SK-N-SH (cell line): ENCODE measurements around the gene ARAP1. TPM values are rescaled to one million over a fixed set of nuclear protein-coding genes. Genes with fewer than 3 reads are reported as not detected.

ENCODE experiments used
- CTCF ChIA-PET: fragments of 300-600, 350-600 bp; formaldehyde crosslinking; extraction: SDS; loops from one replicate; lab custom pipeline; 2021; lab: Yijun Ruan, JAX
- POLR2A ChIA-PET: fragments of 350-600 bp; sonication (Branson Sonifier 250); formaldehyde crosslinking; extraction: SDS; loops from one replicate; lab custom pipeline; 2020; ENCODE audit warnings: antibody characterized with exemption, inconsistent platforms; lab: Yijun Ruan, JAX
- DNase-seq: peaks from one replicate; pipeline ENCODE4 v3.0.0; 2012
- H2AFZ ChIP-seq: fragments of 200-600 bp; sonication (generic); 2 replicates; pipeline ENCODE4 v1.8.1; 2016; ENCODE audit warnings: antibody characterized with exemption, mild to moderate bottlenecking, low read depth
- H3F3A ChIP-seq: fragments of 200-600 bp; sonication (generic); replicated peaks from 2 replicates; pipeline ENCODE3; 2016; ENCODE audit warnings: antibody characterized with exemption, mild to moderate bottlenecking; ENCODE audit not compliant: insufficient read depth
- H3K27ac ChIP-seq, 2 experiments: fragments of 200-500 bp in 1 of 2; fragments of 200-600 bp in 1 of 2; sonication (Bioruptor generic) in 1 of 2; sonication (generic), shearing (Covaris generic) in 1 of 2; 2 replicates each; pipeline versions ENCODE4 v1.5.1 to v1.6.1; 2014 to 2016; ENCODE audit warnings: low read depth in 2 of 2, inconsistent platforms in 1 of 2, low read length in 1 of 2, mild to moderate bottlenecking in 1 of 2, mixed read lengths in 1 of 2
- H3K27me3 ChIP-seq: fragments of 200-600 bp; sonication (generic), shearing (Covaris generic); 2 replicates; pipeline ENCODE4 v1.6.1; 2016; ENCODE audit warnings: mixed run types; ENCODE audit not compliant: insufficient read depth
- H3K36me3 ChIP-seq, 2 experiments: fragments of 200-500 bp in 1 of 2; fragments of 200-600 bp in 1 of 2; sonication (Bioruptor generic) in 1 of 2; sonication (generic) in 1 of 2; replicated peaks in 1 of 2; 2 replicates each; pipeline versions ENCODE3 to v1.5.1; 2014 to 2016; ENCODE audit warnings: low read length in 1 of 2, mild to moderate bottlenecking in 1 of 2; ENCODE audit not compliant: insufficient read depth in 2 of 2, control insufficient read depth in 1 of 2
- H3K4me1 ChIP-seq, 2 experiments: fragments of 200-500 bp in 1 of 2; fragments of 200-600 bp in 1 of 2; sonication (Bioruptor generic) in 1 of 2; sonication (generic), shearing (Covaris generic) in 1 of 2; 2 replicates each; pipeline versions ENCODE4 v1.5.1 to v1.6.1; 2014 to 2016; ENCODE audit warnings: low read depth in 1 of 2, low read length in 1 of 2, mixed run types in 1 of 2; ENCODE audit not compliant: insufficient read depth in 2 of 2, control insufficient read depth in 1 of 2
- H3K4me2 ChIP-seq: fragments of 200-600 bp; sonication (generic), shearing (Covaris generic); 2 replicates; pipeline ENCODE4 v1.6.1; 2017; ENCODE audit warnings: mixed run types
- H3K4me3 ChIP-seq, 2 experiments: fragments of 200-500 bp in 1 of 2; fragments of 200-600 bp in 1 of 2; sonication (Bioruptor generic) in 1 of 2; sonication (generic), shearing (Covaris generic) in 1 of 2; 2 replicates each; pipeline versions ENCODE4 v1.5.1 to v1.8.1; 2014 to 2016; ENCODE audit warnings: low read depth in 2 of 2, inconsistent platforms in 1 of 2, low read length in 1 of 2, mild to moderate bottlenecking in 1 of 2, mixed read lengths in 1 of 2, moderate library complexity in 1 of 2
- H3K79me2 ChIP-seq: fragments of 200-600 bp; sonication (generic); 2 replicates; pipeline ENCODE4 v1.8.1; 2017; ENCODE audit warnings: mild to moderate bottlenecking; ENCODE audit not compliant: insufficient read depth
- H3K9ac ChIP-seq: fragments of 200-600 bp; sonication (generic); 2 replicates; pipeline ENCODE4 v1.6.1; 2017; ENCODE audit warnings: mixed run types
- H3K9me2 ChIP-seq: fragments of 200-600 bp; sonication (generic); 2 replicates; pipeline ENCODE4 v1.6.1; 2017; ENCODE audit warnings: mixed run types
- H3K9me3 ChIP-seq: fragments of 200-600 bp; sonication (generic); 2 replicates; pipeline ENCODE4 v1.6.1; 2017; ENCODE audit warnings: mixed run types, mild to moderate bottlenecking, moderate library complexity
- H4K20me1 ChIP-seq: fragments of 200-600 bp; sonication (generic); 2 replicates; pipeline ENCODE4 v1.6.1; 2017; ENCODE audit warnings: mild to moderate bottlenecking, mixed run types; ENCODE audit not compliant: insufficient read depth
- CHD2 ChIP-seq: fragments of 150-350 bp; IDR thresholded peaks from 2 replicates; pipeline ENCODE4 v1.6.1; 2018; ENCODE audit warnings: low read length; ENCODE audit not compliant: partially characterized antibody
- ELF1 ChIP-seq: IDR thresholded peaks from 2 replicates; pipeline ENCODE4 v1.4.0; 2012
- GATA2 ChIP-seq: sonication (generic); formaldehyde crosslinking; IDR thresholded peaks from 2 replicates; pipeline ENCODE4 v1.5.0; 2020; ENCODE audit warnings: mild to moderate bottlenecking, missing genetic modification reagents
- JUND ChIP-seq: IDR thresholded peaks from 2 replicates; pipeline ENCODE4 v1.4.0; 2012
- MEF2A ChIP-seq: IDR thresholded peaks from 2 replicates; pipeline ENCODE4 v1.4.0; 2012; ENCODE audit warnings: low read depth, borderline replicate concordance
- NRF1 ChIP-seq: IDR thresholded peaks from 2 replicates; pipeline ENCODE4 v1.6.1; 2012; ENCODE audit warnings: low read depth, mild to moderate bottlenecking, low read length
- RAD21 ChIP-seq: IDR thresholded peaks from 2 replicates; pipeline ENCODE4 v1.6.1; 2012; ENCODE audit warnings: mild to moderate bottlenecking, low read length
- RFX5 ChIP-seq: IDR thresholded peaks from 2 replicates; pipeline ENCODE4 v1.6.1; 2012; ENCODE audit warnings: mild to moderate bottlenecking, improper control_type of control experiment, low read length
- TAF1 ChIP-seq: IDR thresholded peaks from 2 replicates; pipeline ENCODE4 v1.6.1; 2012; ENCODE audit warnings: low read depth, mild to moderate bottlenecking, low read length, moderate library complexity, borderline replicate concordance
- WGBS: methylation state at CpG from one replicate; pipeline ENCODE4 v1.1.6; 2017; ENCODE audit warnings: low lambda C conversion rate; 5-methylcytosine and 5-hydroxymethylcytosine counted together
- polyA plus RNA-seq, 3 experiments: library from polyadenylated mRNA; depleted of rRNA; stranded (reverse); fragments of >200 nt; gene quantifications; 2 replicates each; pipeline ENCODE4 v1.2.3, GENCODE V29; 2012
- TF ChIP-seq, protein P1 (sequence below): IDR thresholded peaks from 2 replicates; pipeline ENCODE4; 2012
- TF ChIP-seq, protein P2 (sequence below): fragments of 150-350 bp; IDR thresholded peaks from 2 replicates; pipeline ENCODE4 v1.6.1; 2017; ENCODE audit warnings: antibody characterized with exemption, low read length, low read depth, borderline replicate concordance
- TF ChIP-seq, protein P3 (sequence below): fragments of 200-600 bp; sonication (generic); IDR thresholded peaks from 2 replicates; pipeline ENCODE4 v1.6.1; 2017; ENCODE audit warnings: antibody characterized with exemption, mild to moderate bottlenecking, moderate library complexity

The ARAP1 gene
- polyA plus RNA-seq, 1 of the 3 experiments (the other 2 are of a cell fraction), result 56.6 TPM

DNA sequence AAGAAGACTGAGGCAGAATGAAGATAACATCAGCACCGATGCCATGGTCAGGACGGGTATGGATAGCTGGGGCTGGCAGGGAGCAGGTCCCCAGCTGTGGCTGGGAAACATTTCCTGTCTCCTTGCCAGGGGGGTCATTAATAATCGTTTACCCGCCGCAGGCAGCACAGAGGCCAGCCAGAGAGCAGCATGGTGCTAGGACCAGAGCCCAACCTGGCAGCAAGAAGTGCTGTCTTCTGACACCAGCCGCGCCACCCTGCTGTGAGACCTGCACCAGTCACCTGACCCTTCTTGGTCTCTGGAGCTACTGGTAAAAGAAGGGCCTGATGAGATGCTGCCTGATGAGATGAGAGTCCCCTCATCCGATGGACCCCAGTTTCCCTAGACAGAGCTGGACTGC lies 114.3 kb downstream of the ARAP1 start:
- 60% methylated on average over 7 of the region's 8 CpGs for WGBS
- H3K36me3 ChIP-seq, result no peaks in the 10 kb centered on the region
- no peak overlapping the region; a peak in 1 of 4 replicates for H3K27ac ChIP-seq
- no peak overlapping the region for H2AFZ ChIP-seq
- H3K79me2 ChIP-seq, result no peaks in the 10 kb centered on the region
- TF ChIP-seq NRF1 (no peak), GATA2 (CRISPR knock-in tag) (0 out of 2 replicates have a peak, but pooled peaks have one; percentile 47)
- peak; percentile 68 for DNase-seq
- H3K9ac ChIP-seq, result no peak overlapping the region
- CTCF ChIA-PET, result interaction anchor here (0.6 to 6.6 kb wide), 12 partner anchors 8 to 167 kb away, joined by 3 to 39 read pairs (median 7); no protein-coding TSS in a partner anchor
- H4K20me1 ChIP-seq, result no peaks in the 10 kb centered on the region
- POLR2A ChIA-PET, result interaction anchor here (0.6 to 2.5 kb wide), 3 partner anchors 9 to 533 kb away, joined by 3 to 11 read pairs (median 5); no protein-coding TSS in a partner anchor
- H3K4me1 ChIP-seq, result peaks cover 0 to 59% of the 10 kb centered on the region in 2 experiments; a peak in 1 of 4 replicates
- H3K4me3 ChIP-seq, result no peak overlapping the region
- H3K27me3 ChIP-seq, result peaks cover 30% of the 10 kb centered on the region
- no peaks in the 10 kb centered on the region for H3F3A ChIP-seq
- no peaks in the 10 kb centered on the region for H3K9me3 ChIP-seq
- no peaks in the 10 kb centered on the region for H3K9me2 ChIP-seq
- no peak overlapping the region for H3K4me2 ChIP-seq

DNA sequence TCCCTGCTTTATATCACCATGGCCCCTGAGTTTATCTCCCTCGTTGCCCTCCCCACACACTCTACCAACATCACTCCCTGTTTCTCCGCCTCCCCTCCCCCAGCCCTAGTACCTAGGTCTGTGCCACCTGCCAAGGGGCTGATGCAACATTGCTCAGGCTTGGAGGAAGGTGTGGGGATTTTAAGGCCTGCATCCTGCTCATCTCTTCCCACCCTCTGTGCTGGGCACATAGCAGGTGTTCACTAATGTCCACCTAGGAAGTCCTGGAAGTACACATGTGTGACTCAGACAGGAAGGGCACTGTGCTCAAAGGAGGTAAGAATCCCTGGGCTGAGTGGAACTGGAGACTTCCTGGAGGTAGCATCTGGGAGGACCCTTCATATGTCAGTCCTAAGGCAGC lies 115.0 kb downstream of the ARAP1 start:
- Histone ChIP-seq H4K20me1 (no peaks in the 10 kb centered on the region), H3F3A (no peaks in the 10 kb centered on the region), H2AFZ (no peak overlapping the region), H3K79me2 (no peaks in the 10 kb centered on the region), H3K9me2 (no peaks in the 10 kb centered on the region), H3K9me3 (no peaks in the 10 kb centered on the region), H3K36me3 (no peaks in the 10 kb centered on the region), H3K4me3 (no peak overlapping the region), H3K4me1 (peaks cover 0 to 64% of the 10 kb centered on the region in 2 experiments; a peak in 1 of 4 replicates), H3K27me3 (peaks cover 30% of the 10 kb centered on the region), H3K4me2 (no peak overlapping the region), H3K27ac (no peak overlapping the region), H3K9ac (no peak overlapping the region)
- WGBS, result 64% methylated on average over 2 of the region's 2 CpGs
- ChIA-PET POLR2A (interaction anchor here (1.6 to 2.5 kb wide), 2 partner anchors 8 to 11 kb away, joined by 3 to 11 read pairs; no protein-coding TSS in a partner anchor), CTCF (interaction anchor here (1.1 to 6.6 kb wide), 8 partner anchors 9 to 63 kb away, joined by 3 to 39 read pairs (median 12); no protein-coding TSS in a partner anchor)
- TF ChIP-seq ELF1 (no peak), RAD21 (no peak), RFX5 (no peak), JUND (no peak), MEF2A (no peak), CHD2 (no peak)
- TF ChIP-seq, all 33 proteins: peak for 0
- no peak for DNase-seq

DNA sequence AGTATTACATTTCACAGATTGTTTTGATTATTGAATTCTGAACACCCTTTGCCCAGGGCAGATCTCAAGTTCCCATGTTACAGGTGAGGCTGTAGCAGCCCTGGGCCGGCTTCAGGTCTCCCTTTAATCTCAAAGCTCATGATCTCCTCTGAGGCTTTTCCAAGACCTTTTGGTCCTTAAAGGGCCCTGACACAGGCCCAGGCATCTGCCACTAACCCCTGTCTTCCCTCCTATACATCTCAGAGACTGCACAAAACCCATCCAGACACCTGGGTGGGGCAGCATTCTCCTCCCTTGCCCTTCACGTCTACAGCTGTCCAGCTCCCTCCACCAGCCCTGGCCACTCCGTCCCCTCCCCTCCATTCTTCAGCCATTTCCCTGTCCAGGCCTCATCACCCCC lies 115.8 kb downstream of the ARAP1 start:
- TF ChIP-seq RFX5 (no peak), NRF1 (no peak), TAF1 (no peak), MEF2A (no peak)
- TF ChIP-seq, protein P1, sequence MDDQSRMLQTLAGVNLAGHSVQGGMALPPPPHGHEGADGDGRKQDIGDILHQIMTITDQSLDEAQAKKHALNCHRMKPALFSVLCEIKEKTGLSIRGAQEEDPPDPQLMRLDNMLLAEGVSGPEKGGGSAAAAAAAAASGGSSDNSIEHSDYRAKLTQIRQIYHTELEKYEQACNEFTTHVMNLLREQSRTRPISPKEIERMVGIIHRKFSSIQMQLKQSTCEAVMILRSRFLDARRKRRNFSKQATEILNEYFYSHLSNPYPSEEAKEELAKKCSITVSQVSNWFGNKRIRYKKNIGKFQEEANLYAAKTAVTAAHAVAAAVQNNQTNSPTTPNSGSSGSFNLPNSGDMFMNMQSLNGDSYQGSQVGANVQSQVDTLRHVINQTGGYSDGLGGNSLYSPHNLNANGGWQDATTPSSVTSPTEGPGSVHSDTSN, result no peak
- TF ChIP-seq, protein P2, sequence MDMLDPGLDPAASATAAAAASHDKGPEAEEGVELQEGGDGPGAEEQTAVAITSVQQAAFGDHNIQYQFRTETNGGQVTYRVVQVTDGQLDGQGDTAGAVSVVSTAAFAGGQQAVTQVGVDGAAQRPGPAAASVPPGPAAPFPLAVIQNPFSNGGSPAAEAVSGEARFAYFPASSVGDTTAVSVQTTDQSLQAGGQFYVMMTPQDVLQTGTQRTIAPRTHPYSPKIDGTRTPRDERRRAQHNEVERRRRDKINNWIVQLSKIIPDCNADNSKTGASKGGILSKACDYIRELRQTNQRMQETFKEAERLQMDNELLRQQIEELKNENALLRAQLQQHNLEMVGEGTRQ, result no peak
- TF ChIP-seq, protein P3, sequence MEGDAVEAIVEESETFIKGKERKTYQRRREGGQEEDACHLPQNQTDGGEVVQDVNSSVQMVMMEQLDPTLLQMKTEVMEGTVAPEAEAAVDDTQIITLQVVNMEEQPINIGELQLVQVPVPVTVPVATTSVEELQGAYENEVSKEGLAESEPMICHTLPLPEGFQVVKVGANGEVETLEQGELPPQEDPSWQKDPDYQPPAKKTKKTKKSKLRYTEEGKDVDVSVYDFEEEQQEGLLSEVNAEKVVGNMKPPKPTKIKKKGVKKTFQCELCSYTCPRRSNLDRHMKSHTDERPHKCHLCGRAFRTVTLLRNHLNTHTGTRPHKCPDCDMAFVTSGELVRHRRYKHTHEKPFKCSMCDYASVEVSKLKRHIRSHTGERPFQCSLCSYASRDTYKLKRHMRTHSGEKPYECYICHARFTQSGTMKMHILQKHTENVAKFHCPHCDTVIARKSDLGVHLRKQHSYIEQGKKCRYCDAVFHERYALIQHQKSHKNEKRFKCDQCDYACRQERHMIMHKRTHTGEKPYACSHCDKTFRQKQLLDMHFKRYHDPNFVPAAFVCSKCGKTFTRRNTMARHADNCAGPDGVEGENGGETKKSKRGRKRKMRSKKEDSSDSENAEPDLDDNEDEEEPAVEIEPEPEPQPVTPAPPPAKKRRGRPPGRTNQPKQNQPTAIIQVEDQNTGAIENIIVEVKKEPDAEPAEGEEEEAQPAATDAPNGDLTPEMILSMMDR, result no peak
- no peaks in the 10 kb centered on the region for H3K9me3 ChIP-seq
- peaks cover 0 to 68% of the 10 kb centered on the region in 2 experiments; a peak in 1 of 4 replicates for H3K4me1 ChIP-seq
- no peaks in the 10 kb centered on the region for H3K9me2 ChIP-seq
- H3K9ac ChIP-seq, result no peak overlapping the region
- no peak for DNase-seq
- no peaks in the 10 kb centered on the region for H3K79me2 ChIP-seq
- ChIA-PET POLR2A (interaction anchor here (1.6 kb wide), 1 partner anchor 7 kb away, joined by 3 read pairs; no protein-coding TSS in a partner anchor), CTCF (interaction anchor here (0.8 to 6.6 kb wide), 10 partner anchors 10 to 62 kb away, joined by 3 to 39 read pairs (median 10); no protein-coding TSS in a partner anchor)
- H4K20me1 ChIP-seq, result no peaks in the 10 kb centered on the region
- no peaks in the 10 kb centered on the region for H3F3A ChIP-seq
- H3K4me2 ChIP-seq, result no peak overlapping the region
- no peak overlapping the region for H2AFZ ChIP-seq
- peaks cover 24% of the 10 kb centered on the region for H3K27me3 ChIP-seq
- 57% methylated on average over 3 of the region's 3 CpGs for WGBS
- H3K36me3 ChIP-seq, result no peaks in the 10 kb centered on the region
- H3K27ac ChIP-seq, result no peak overlapping the region
- H3K4me3 ChIP-seq, result no peak overlapping the region
